HepG2 (cell line): ENCODE results near the gene UBE2QL1. TPM values are rescaled to one million over a fixed set of nuclear protein-coding genes. Genes with fewer than 3 reads are reported as not detected.

ENCODE experiments used
- ATAC-seq: fragments of 200-7000 bp; cut with Tn5 transposase; 3 replicates; pipeline ENCODE4 v1.9.1; 2020; ENCODE audit warnings: mild to moderate bottlenecking, moderate library complexity
- BruUV-seq: library from RNA; stranded (reverse); fragments of 400-500 nt; replicated peaks from 2 replicates; lab custom pipeline; 2021; lab: Mats Ljungman, UMichigan
- CTCF ChIA-PET: fragments of 300-600 bp; formaldehyde crosslinking; extraction: SDS; loops from one replicate; lab custom pipeline; 2021; ENCODE audit warnings: low total read pairs, inconsistent platforms, low intra/inter-chr PET ratio; lab: Yijun Ruan, JAX
- POLR2A ChIA-PET: fragments of 350-600 bp; sonication (Branson Sonifier 250); formaldehyde crosslinking; loops from one replicate; lab custom pipeline; 2020; ENCODE audit warnings: antibody characterized with exemption, inconsistent platforms; lab: Yijun Ruan, JAX
- DNase-seq: peaks from one replicate; pipeline ENCODE4 v3.0.0-alpha.2; 2015; ENCODE audit warnings: low spot score
- FAIRE-seq: peaks from 3 replicates; lab custom pipeline; 2011; peaks lifted over from hg19 to GRCh38; lab: Jason Lieb, UNC
- H2AFZ ChIP-seq: one replicate; pipeline ENCODE4 v1.6.1; 2011; ENCODE audit warnings: low read length, inconsistent platforms
- H3K27ac ChIP-seq: fragments of 300-600 bp; 3 replicates; pipeline ENCODE4 v1.8.0; 2011; ENCODE audit warnings: mixed run types, mild to moderate bottlenecking, mixed read lengths, low read length, inconsistent platforms; ENCODE audit not compliant: insufficient read depth; ENCODE audit errors: extremely low read length
- H3K27me3 ChIP-seq, 2 experiments: fragments of 200-600 bp in 1 of 2; 2 replicates in 1 of 2; 3 replicates in 1 of 2; pipeline versions ENCODE4 v1.6.0 to v1.8.0; 2011; ENCODE audit warnings: low read length in 2 of 2, mild to moderate bottlenecking in 2 of 2, moderate library complexity in 2 of 2, inconsistent platforms in 1 of 2; ENCODE audit not compliant: insufficient read depth in 2 of 2, control insufficient read depth in 1 of 2
- H3K36me3 ChIP-seq, 2 experiments: fragments of 200-600 bp in 1 of 2; replicated peaks in 1 of 2; 2 replicates in 1 of 2; 3 replicates in 1 of 2; pipeline versions ENCODE4 v1.5.1 to v1.8.0; 2011; ENCODE audit warnings: low read length in 2 of 2, inconsistent platforms in 1 of 2; ENCODE audit not compliant: insufficient read depth in 2 of 2, control insufficient read depth in 1 of 2
- H3K4me1 ChIP-seq: 2 replicates; pipeline ENCODE4 v1.5.1; 2012; ENCODE audit warnings: low read length, inconsistent platforms; ENCODE audit not compliant: insufficient read depth
- H3K4me2 ChIP-seq: 2 replicates; pipeline ENCODE4 v1.6.0; 2011; ENCODE audit warnings: low read depth, low read length, inconsistent platforms
- H3K4me3 ChIP-seq, 3 experiments: fragments of 200-600 bp in 1 of 3; sonication (generic), shearing (Covaris generic) in 1 of 3; replicated peaks in 1 of 3; 2 replicates each; pipeline ENCODE4 v1.5.1; 2011 to 2016; ENCODE audit warnings: low read length in 3 of 3, inconsistent platforms in 2 of 3, low read depth in 2 of 3, mild to moderate bottlenecking in 2 of 3, control low read depth in 1 of 3, mixed read lengths in 1 of 3; ENCODE audit not compliant: insufficient read depth in 1 of 3
- H3K79me2 ChIP-seq: one replicate; pipeline ENCODE4 v1.6.1; 2011; ENCODE audit warnings: low read length, inconsistent platforms; ENCODE audit not compliant: insufficient read depth
- H3K9ac ChIP-seq: 2 replicates; pipeline ENCODE4 v1.6.0; 2011; ENCODE audit warnings: mild to moderate bottlenecking, low read depth, low read length, inconsistent platforms; ENCODE audit not compliant: insufficient read depth
- H3K9me3 ChIP-seq: 2 replicates; pipeline ENCODE4 v1.5.1; 2012; ENCODE audit warnings: mild to moderate bottlenecking, low read length
- H4K20me1 ChIP-seq: 2 replicates; pipeline ENCODE4 v1.6.0; 2011; ENCODE audit warnings: inconsistent platforms, mild to moderate bottlenecking, low read length, moderate library complexity; ENCODE audit not compliant: insufficient read depth
- AKAP8 ChIP-seq: sonication (generic); formaldehyde crosslinking; IDR thresholded peaks from 2 replicates; pipeline ENCODE4 v1.5.1; 2020; ENCODE audit warnings: mild to moderate bottlenecking, missing genetic modification reagents
- DBP ChIP-seq: sonication (generic); formaldehyde crosslinking; IDR thresholded peaks from 2 replicates; pipeline ENCODE4 v1.4.0; 2020; ENCODE audit warnings: missing genetic modification reagents; ENCODE audit errors: not compliant biosample characterization
- DRAP1 ChIP-seq: IDR thresholded peaks from 2 replicates; pipeline ENCODE4 v1.6.1; 2016; ENCODE audit warnings: missing genetic modification reagents, missing compliant biosample characterization
- HINFP ChIP-seq: sonication (generic); formaldehyde crosslinking; IDR thresholded peaks from 2 replicates; pipeline ENCODE4 v1.4.0; 2020; ENCODE audit warnings: low read depth, mild to moderate bottlenecking, missing genetic modification reagents
- HMG20B ChIP-seq: conservative IDR thresholded peaks from 2 replicates; pipeline ENCODE4 v1.6.1; 2016; ENCODE audit warnings: missing genetic modification reagents, missing compliant biosample characterization
- IKZF1 ChIP-seq: fragments of 450-650 bp; IDR thresholded peaks from 2 replicates; pipeline ENCODE4 v1.7.1; 2016
- JARID2 ChIP-seq: sonication (generic); formaldehyde crosslinking; IDR thresholded peaks from 2 replicates; pipeline ENCODE4 v1.8.1; 2023; ENCODE audit warnings: missing genetic modification reagents, inconsistent platforms; ENCODE audit not compliant: insufficient replicate concordance
- MTA3 ChIP-seq: sonication (generic); formaldehyde crosslinking; IDR thresholded peaks from 2 replicates; pipeline ENCODE4 v1.4.0; 2020; ENCODE audit warnings: missing genetic modification reagents
- PHF8 ChIP-seq: sonication (generic); formaldehyde crosslinking; IDR thresholded peaks from 2 replicates; pipeline ENCODE4 v1.5.0; 2020; ENCODE audit warnings: missing genetic modification reagents
- ZFP90 ChIP-seq: sonication (generic); formaldehyde crosslinking; IDR thresholded peaks from 2 replicates; pipeline ENCODE4 v1.8.0; 2022; ENCODE audit warnings: missing genetic modification reagents, mild to moderate bottlenecking, inconsistent platforms, borderline replicate concordance
- ZFYVE20 ChIP-seq: sonication (generic); formaldehyde crosslinking; IDR thresholded peaks from 2 replicates; pipeline ENCODE4 v1.8.0; 2023; ENCODE audit warnings: low read depth, mild to moderate bottlenecking, moderate library complexity, missing genetic modification reagents, borderline replicate concordance
- ZNF567 ChIP-seq: sonication (generic); formaldehyde crosslinking; IDR thresholded peaks from 2 replicates; pipeline ENCODE4 v1.8.1; 2023; ENCODE audit warnings: mild to moderate bottlenecking, missing genetic modification reagents, borderline replicate concordance
- WGBS: methylation state at CpG from one replicate; pipeline ENCODE4 v1.1.6; 2017; ENCODE audit warnings: low lambda C conversion rate; 5-methylcytosine and 5-hydroxymethylcytosine counted together
- in situ Hi-C: cut with HindIII; loops from 2 replicates; pipeline ENCODE4 v1.10.0; 2017; ENCODE audit warnings: low pct_unique_long_range_greater_than_20kb; ENCODE audit not compliant: extremely low pct_ligation_motif_present
- intact Hi-C: fragments of 100-400 bp; cut with micrococcal nuclease; formaldehyde crosslinking; loops from one replicate; pipeline ENCODE4 v1.10.0; 2022; ENCODE audit not compliant: unreplicated experiment
- polyA plus RNA-seq, 8 experiments: library from polyadenylated mRNA; depleted of rRNA in 3 of 8; stranded (reverse) in 7 of 8; unstranded in 1 of 8; fragments of >200 nt; fragmentation: Illumina TruSeq in 4 of 8; extraction: Trizol in 4 of 8; gene quantifications; 2 replicates each; pipeline versions ENCODE4 v1.2.1 to v1.2.3, GENCODE V29; 2011 to 2016; ENCODE audit warnings: low read depth in 4 of 8, missing spikeins in 1 of 8, mixed read lengths in 1 of 8; ENCODE audit not compliant: insufficient read depth in 1 of 8
- total RNA-seq, 5 experiments: library from RNA; depleted of rRNA; stranded (reverse); fragments of >200 nt; fragmentation: Illumina TruSeq; extraction: Trizol; gene quantifications; 2 replicates each; pipeline ENCODE4 v1.2.3, GENCODE V29; 2016; ENCODE audit warnings: low read depth in 1 of 5

Gene UBE2QL1
- total and polyA plus RNA-seq, 2 of the 13 experiments (the other 11 are each of a cell fraction or from before 2014, with no cell fraction given): not detected

GRCh38 chr5:6464441-6464840 lies 15.8 kb downstream of the UBE2QL1 start:
- intact Hi-C loops: no loop called here
- FAIRE-seq (no peak), ATAC-seq (no peak), DNase-seq (no peak)
- peaks cover 0 to 4% of the 10 kb centered on the region in 2 experiments; a peak in 1 of 5 replicates for H3K27me3 ChIP-seq
- no peak overlapping the region for H3K9ac ChIP-seq
- no peak for TF ChIP-seq JARID2 (CRISPR knock-in tag)
- no peaks in the 10 kb centered on the region for H3K36me3 ChIP-seq
- no peak overlapping the region for H3K27ac ChIP-seq
- CTCF ChIA-PET: no interaction called here
- H3K4me2 ChIP-seq: no peak overlapping the region
- H3K4me1 ChIP-seq: no peaks in the 10 kb centered on the region
- BruUV-seq: no TSS peak
- no peaks in the 10 kb centered on the region for H3K79me2 ChIP-seq
- 43% methylated on average over 6 of the region's 6 CpGs for WGBS
- H4K20me1 ChIP-seq: no peaks in the 10 kb centered on the region
- H2AFZ ChIP-seq: no peak overlapping the region
- in situ Hi-C loops: no loop called here
- POLR2A ChIA-PET: no interaction called here
- no peak overlapping the region for H3K4me3 ChIP-seq
- H3K9me3 ChIP-seq: no peaks in the 10 kb centered on the region

- no peak for ATAC-seq
- Histone ChIP-seq H4K20me1 (no peaks in the 10 kb centered on the region), H3K9me3 (no peaks in the 10 kb centered on the region), H3K4me3 (no peak overlapping the region), H3K4me1 (no peaks in the 10 kb centered on the region), H3K79me2 (no peaks in the 10 kb centered on the region), H3K9ac (no peak overlapping the region), H3K27me3 (peaks cover 0 to 4% of the 10 kb centered on the region in 2 experiments; a peak in 1 of 5 replicates), H3K27ac (no peak overlapping the region), H2AFZ (no peak overlapping the region), H3K4me2 (no peak overlapping the region), H3K36me3 (no peaks in the 10 kb centered on the region)
- 51% methylated on average over 23 of the region's 28 CpGs for WGBS
- DNase-seq: no peak
- no TSS peak for BruUV-seq
- FAIRE-seq: no peak
- intact Hi-C loops: no loop called here
- ChIA-PET CTCF (no interaction called here), POLR2A (no interaction called here)
- in situ Hi-C loops: no loop called here
- no peak for TF ChIP-seq ZNF567 (CRISPR knock-in tag)
- TF ChIP-seq HINFP: no peak
- TF ChIP-seq HMG20B (CRISPR knock-in tag): no peak
- TF ChIP-seq AKAP8: no peak
- no peak for TF ChIP-seq ZFYVE20 (CRISPR knock-in tag)
- no peak for TF ChIP-seq MTA3
- TF ChIP-seq IKZF1: no peak
- no peak for TF ChIP-seq DBP (CRISPR knock-in tag)
- no peak for TF ChIP-seq DRAP1 (CRISPR knock-in tag)
- TF ChIP-seq ZFP90 (CRISPR knock-in tag): no peak
- no peak for TF ChIP-seq PHF8 (CRISPR knock-in tag)
Observed at GRCh38 chr5:6465831-6466790, 17.5 kb downstream of the UBE2QL1 start.
